GM12891 (cell line): ENCODE results near the gene GALNT6.

Source experiments
- POLR2A ChIP-seq: IDR thresholded peaks from 2 replicates; pipeline ENCODE4 v1.6.1; 2011; ENCODE audit warnings: low read depth, low read length, control low read depth
- POLR2AphosphoS5 ChIP-seq: IDR thresholded peaks from 2 replicates; pipeline ENCODE4 v1.6.1; 2011; ENCODE audit warnings: low read depth, low read length, control low read depth
- POU2F2 ChIP-seq: IDR thresholded peaks from 2 replicates; pipeline ENCODE4 v1.6.1; 2011; ENCODE audit warnings: low read depth, mild to moderate bottlenecking, control low read depth, low read length, moderate library complexity

DNA sequence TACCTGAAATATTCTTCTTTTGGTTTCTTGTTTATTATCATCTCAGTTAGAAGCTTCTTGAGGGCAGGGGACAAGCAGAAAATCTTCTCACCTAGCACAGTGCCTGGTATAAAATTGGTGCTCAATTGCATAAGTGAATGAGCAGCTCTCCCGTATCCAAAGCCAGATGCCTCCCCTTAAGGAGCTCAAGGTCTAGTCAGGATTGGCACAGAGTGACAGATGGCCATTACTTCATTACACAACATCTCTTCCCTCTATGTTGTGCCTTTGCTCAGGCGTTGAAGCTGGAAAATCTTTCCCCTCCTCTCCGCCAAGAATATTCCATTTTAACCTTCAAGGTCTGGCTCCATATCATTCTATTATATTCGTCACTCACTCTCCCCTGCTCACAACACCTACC is 37.0 kb upstream of the GALNT6 start:
- TF ChIP-seq POLR2AphosphoS5 (no peak), POLR2A (no peak), POU2F2 (no peak)
